Spleen (tissue), 13 donors: Measurements from ENCODE around the gene PAK1IP1. TPM values are rescaled to one million over a fixed set of nuclear protein-coding genes. Genes with fewer than 3 reads are reported as not detected.
A peak's percentile ranks its signal among the peaks of the same experiment; 100 is the strongest.

Experiments used
- DNase-seq: peaks from one replicate; pipeline ENCODE4 v3.0.0-alpha.2; 2020
- H3K27ac ChIP-seq, 8 donors: fragments of 200-600 bp; sonication (generic) in 7 of 8; 1 replicate in 4 of 8; 2 replicates in 4 of 8; pipeline versions ENCODE4 v1.5.0 to v1.8.0; 2016 to 2021; ENCODE audit warnings: inconsistent platforms in 4 of 8, mild to moderate bottlenecking in 4 of 8, moderate library complexity in 1 of 8
- H3K27me3 ChIP-seq, 7 donors: fragments of 200-600 bp; sonication (generic) in 6 of 7; replicated peaks in 1 of 7; 1 replicate in 4 of 7; 2 replicates in 3 of 7; pipeline versions ENCODE4 v1.5.0 to v1.8.0; 2016 to 2021; ENCODE audit warnings: inconsistent platforms in 3 of 7, mild to moderate bottlenecking in 1 of 7
- H3K36me3 ChIP-seq, 6 donors: fragments of 200-600 bp; sonication (generic) in 5 of 6; 1 replicate in 4 of 6; 2 replicates in 2 of 6; pipeline versions ENCODE4 v1.5.0 to v1.8.0; 2016 to 2021; ENCODE audit warnings: inconsistent platforms in 2 of 6
- H3K4me1 ChIP-seq, 6 donors: fragments of 200-600 bp; sonication (generic) in 5 of 6; 1 replicate in 3 of 6; 2 replicates in 3 of 6; pipeline versions ENCODE4 v1.5.0 to v1.8.0; 2016 to 2021; ENCODE audit warnings: inconsistent platforms in 3 of 6
- H3K4me3 ChIP-seq, 8 donors: fragments of 200-600 bp; sonication (generic) in 7 of 8; 1 replicate in 4 of 8; 2 replicates in 4 of 8; pipeline versions ENCODE4 v1.5.0 to v1.8.0; 2016 to 2021; ENCODE audit warnings: inconsistent platforms in 4 of 8, mild to moderate bottlenecking in 4 of 8, moderate library complexity in 2 of 8
- H3K9me3 ChIP-seq, 8 donors: fragments of 200-600 bp; sonication (generic) in 7 of 8; 1 replicate in 4 of 8; 2 replicates in 4 of 8; pipeline versions ENCODE4 v1.5.0 to v1.8.0; 2016 to 2021; ENCODE audit warnings: inconsistent platforms in 4 of 8
- POLR2A ChIP-seq, 3 donors: fragments of 450-650 bp; IDR thresholded peaks; one replicate each; pipeline ENCODE4 v1.5.1; 2017; ENCODE audit warnings: antibody characterized with exemption in 3 of 3, mild to moderate bottlenecking in 1 of 3
- POLR2AphosphoS5 ChIP-seq, 3 donors: sonication (generic); formaldehyde crosslinking; IDR thresholded peaks; one replicate each; pipeline ENCODE4 v1.5.1; 2017; ENCODE audit warnings: antibody characterized with exemption in 3 of 3
- WGBS, 5 donors: extraction: QIAGEN DNeasy Blood & Tissue Kit in 3 of 5; methylation state at CpG; one replicate each; pipeline versions ENCODE4 v1.1.5 to v1.1.7; 2013 to 2018; 5-methylcytosine and 5-hydroxymethylcytosine counted together
- intact Hi-C: fragments of 100-400 bp; cut with DNase I; formaldehyde crosslinking; loops from one replicate; pipeline ENCODE4 v1.15.0; 2023; ENCODE audit warnings: low total_unique reads
- long read RNA-seq, 2 donors: transcript quantifications; one replicate each; lab custom pipeline, GENCODE V29; 2026
- polyA plus RNA-seq, 3 donors: library from polyadenylated mRNA; stranded (reverse); fragments of 200-250 nt; gene quantifications; one replicate each; pipeline ENCODE4 v1.2.1, GENCODE V29; 2013
- total RNA-seq, 7 donors: library from RNA; depleted of rRNA in 3 of 7; stranded (reverse); fragments of >200 nt in 3 of 7; fragmentation: NEBNext Ultra II Directional in 4 of 7; extraction: Animal tissue kit (Norgen Biotek cat#: 25700) in 4 of 7; gene quantifications; one replicate each; pipeline versions ENCODE4 v1.1.0 to v1.2.1, GENCODE V29; 2016 to 2021
- TF ChIP-seq, protein P1 (sequence below), 11 experiments: fragments of 200-600 bp in 7 of 11; fragments of 450-650 bp in 4 of 11; sonication (generic) in 4 of 11; IDR thresholded peaks in 8 of 11; conservative IDR thresholded peaks in 3 of 11; 1 replicate in 7 of 11; 2 replicates in 4 of 11; pipeline versions ENCODE4 v1.4.0 to v1.8.0; 2016 to 2021; ENCODE audit warnings: antibody characterized with exemption in 11 of 11, inconsistent platforms in 4 of 11, mild to moderate bottlenecking in 1 of 11
- donor health status: healthy with polysubstance abuse.
- donor health status: DM: no; HTN: no; CAD: no; lungs with moderate emphysema.
- donor health status: DM: no; HTN: no; CAD: no.
- donor health status: Bipolar disorder and iron deficiency.
- donor health status: healthy.
- donor health status: DM: no; HTN: no; CAD: no.
- donor health status: DM: yes; HTN: yes; CAD: no.

PAK1IP1 gene, protein sequence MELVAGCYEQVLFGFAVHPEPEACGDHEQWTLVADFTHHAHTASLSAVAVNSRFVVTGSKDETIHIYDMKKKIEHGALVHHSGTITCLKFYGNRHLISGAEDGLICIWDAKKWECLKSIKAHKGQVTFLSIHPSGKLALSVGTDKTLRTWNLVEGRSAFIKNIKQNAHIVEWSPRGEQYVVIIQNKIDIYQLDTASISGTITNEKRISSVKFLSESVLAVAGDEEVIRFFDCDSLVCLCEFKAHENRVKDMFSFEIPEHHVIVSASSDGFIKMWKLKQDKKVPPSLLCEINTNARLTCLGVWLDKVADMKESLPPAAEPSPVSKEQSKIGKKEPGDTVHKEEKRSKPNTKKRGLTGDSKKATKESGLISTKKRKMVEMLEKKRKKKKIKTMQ
- total RNA-seq (10 to 100 TPM in 4 of 7 donors, 1 to 10 TPM in 3; 7.3 to 13.6 (median 10.8) TPM), polyA plus RNA-seq (10 to 100 TPM in 2 of 3 donors, 1 to 10 TPM in 1; 8.4 to 14.7 (median 11.4) TPM)
- long read RNA-seq, donor 1, transcript PAK1IP1-201 (10 exons, 1,800 nt), result major isoform, 8 of 16 reads
- long read RNA-seq, donor 1, partial matches to known transcripts, result 8 of 16 reads
- long read RNA-seq, donor 1, other reads (novel, unspliced or antisense), result 0 of 16 reads
- long read RNA-seq, donor 2, transcript PAK1IP1-201 (10 exons, 1,800 nt), result major isoform, 9 of 9 reads
- long read RNA-seq, donor 2, partial matches to known transcripts, result 0 of 9 reads
- long read RNA-seq, donor 2, other reads (novel, unspliced or antisense), result 0 of 9 reads

DNA sequence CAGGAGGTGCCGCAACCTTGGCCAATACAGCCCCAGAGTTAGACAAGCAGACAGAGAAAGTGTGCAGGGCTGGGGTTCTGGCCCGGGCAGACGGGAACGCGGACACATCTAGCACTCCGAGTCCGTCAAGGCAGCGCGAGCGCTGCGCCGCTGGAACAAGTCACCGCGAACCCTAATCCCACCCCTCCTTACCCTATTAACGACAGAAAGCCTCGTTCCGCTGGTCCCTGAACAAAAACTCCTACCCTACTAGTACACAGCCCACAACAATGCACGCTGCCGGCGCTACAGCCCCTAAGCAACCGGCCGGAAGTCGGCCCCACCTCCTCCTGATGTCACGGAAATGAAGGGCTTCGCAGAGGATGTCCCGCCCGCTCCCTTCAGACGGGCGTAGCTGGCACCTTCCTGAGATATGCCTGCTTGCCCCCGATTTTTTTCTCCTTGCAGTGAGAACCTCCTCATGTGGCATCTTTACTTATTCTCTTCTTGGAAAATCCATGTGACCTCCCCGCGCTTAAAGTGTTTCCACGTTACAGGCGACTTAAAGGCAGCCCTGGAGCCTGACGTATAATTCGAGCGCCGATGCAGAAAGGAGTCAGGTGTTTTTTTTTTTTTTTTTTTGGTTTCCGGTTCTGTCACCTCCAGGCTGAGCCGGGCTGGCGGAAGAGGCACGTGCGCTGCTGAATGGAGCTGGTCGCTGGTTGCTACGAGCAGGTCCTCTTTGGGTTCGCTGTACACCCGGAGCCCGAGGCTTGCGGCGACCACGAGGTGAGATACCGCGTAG, at the start of gene PAK1IP1, which contains the start of gene C6orf52:
Gene PAK1IP1, plus strand, starts transcription at position 671 of the 784 bp plus-strand sequence. Its CDS starts 14 bp downstream, at position 685.
Gene C6orf52, minus strand, starts transcription at position 315 of the 784 bp plus-strand sequence. CDS start 7,066 bp downstream, outside the sequence.
- intact Hi-C loops, result loop anchor here (10.0 kb wide), 2 partner anchors 50 to 180 kb away; partner anchors contain the start of gene TMEM14B
- Histone ChIP-seq H3K36me3 (peaks cover 0 to 25% (median 16%) of the 10 kb centered on the region in 6 donors), H3K9me3 (no peaks in the 10 kb centered on the region), H3K27ac (peak within 1 kb of the TSS; percentile 91 to 98 (median 95)), H3K4me3 (peak within 1 kb of the TSS; percentile 58 to 91 (median 84)), H3K4me1 (peaks cover 20 to 52% (median 29%) of the 10 kb centered on the region in 6 donors), H3K27me3 (no peaks in the 10 kb centered on the region)
- TF ChIP-seq POLR2A (IDR thresholded peaks at IDR 0.05) (peak in 1 of 3 donors; percentile 76), POLR2AphosphoS5 (IDR thresholded peaks at IDR 0.05) (peak; percentile 92 to 97 (median 96))
- TF ChIP-seq, protein P1, sequence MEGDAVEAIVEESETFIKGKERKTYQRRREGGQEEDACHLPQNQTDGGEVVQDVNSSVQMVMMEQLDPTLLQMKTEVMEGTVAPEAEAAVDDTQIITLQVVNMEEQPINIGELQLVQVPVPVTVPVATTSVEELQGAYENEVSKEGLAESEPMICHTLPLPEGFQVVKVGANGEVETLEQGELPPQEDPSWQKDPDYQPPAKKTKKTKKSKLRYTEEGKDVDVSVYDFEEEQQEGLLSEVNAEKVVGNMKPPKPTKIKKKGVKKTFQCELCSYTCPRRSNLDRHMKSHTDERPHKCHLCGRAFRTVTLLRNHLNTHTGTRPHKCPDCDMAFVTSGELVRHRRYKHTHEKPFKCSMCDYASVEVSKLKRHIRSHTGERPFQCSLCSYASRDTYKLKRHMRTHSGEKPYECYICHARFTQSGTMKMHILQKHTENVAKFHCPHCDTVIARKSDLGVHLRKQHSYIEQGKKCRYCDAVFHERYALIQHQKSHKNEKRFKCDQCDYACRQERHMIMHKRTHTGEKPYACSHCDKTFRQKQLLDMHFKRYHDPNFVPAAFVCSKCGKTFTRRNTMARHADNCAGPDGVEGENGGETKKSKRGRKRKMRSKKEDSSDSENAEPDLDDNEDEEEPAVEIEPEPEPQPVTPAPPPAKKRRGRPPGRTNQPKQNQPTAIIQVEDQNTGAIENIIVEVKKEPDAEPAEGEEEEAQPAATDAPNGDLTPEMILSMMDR (IDR thresholded peaks at IDR 0.05 in 8 of 11, conservative IDR thresholded peaks at IDR 0.05 in 3 of 11), result peak in 1 of 11 experiments; percentile 14
- WGBS, 5 donors, result 0 to 1% (median 0%) methylated on average over 51 to 53 of the region's 53 CpGs
- DNase-seq, result peak; percentile 98

DNA sequence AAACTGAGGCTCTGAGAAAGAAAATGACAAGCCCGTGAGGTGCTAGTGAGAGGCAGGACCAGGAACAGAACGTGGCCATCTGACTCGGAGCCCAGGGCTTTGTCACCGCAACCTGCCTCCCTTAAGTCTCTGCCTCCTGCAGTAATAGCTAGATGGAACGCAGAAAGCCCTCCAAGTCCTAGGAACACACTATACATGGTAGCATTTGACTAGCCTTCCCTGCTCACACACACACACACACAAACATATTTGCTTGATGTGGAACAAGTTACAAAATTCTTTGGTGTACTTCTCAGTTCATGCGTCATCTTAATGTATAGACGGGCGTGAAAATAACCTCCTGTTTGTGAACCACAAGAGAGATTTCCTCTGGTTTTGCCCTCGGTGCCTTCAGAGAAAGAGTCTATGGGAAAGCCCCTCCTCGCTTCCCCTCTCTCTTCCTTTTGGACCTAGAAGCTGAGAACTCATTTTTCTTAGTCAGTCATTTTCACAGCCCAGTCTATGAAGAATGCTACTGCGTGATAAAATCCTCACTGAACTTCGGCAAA, 39.2 kb upstream of the PAK1IP1 start:
- no peak for DNase-seq
- TF ChIP-seq, protein P1 (IDR thresholded peaks at IDR 0.05 in 8 of 11, conservative IDR thresholded peaks at IDR 0.05 in 3 of 11), result no peak
- TF ChIP-seq POLR2A (IDR thresholded peaks at IDR 0.05) (no peak), POLR2AphosphoS5 (IDR thresholded peaks at IDR 0.05) (no peak)
- Histone ChIP-seq H3K4me1 (peaks cover 0 to 12% (median 1%) of the 10 kb centered on the region in 6 donors), H3K9me3 (no peaks in the 10 kb centered on the region), H3K27me3 (peaks cover 0 to 39% (median 0%) of the 10 kb centered on the region in 7 donors), H3K27ac (no peak overlapping the region), H3K36me3 (no peaks in the 10 kb centered on the region), H3K4me3 (no peak overlapping the region)
- WGBS, 5 donors, result 25 to 34% (median 27%) methylated on average over 12 of the region's 12 CpGs
- intact Hi-C loops, result no loop called here

DNA sequence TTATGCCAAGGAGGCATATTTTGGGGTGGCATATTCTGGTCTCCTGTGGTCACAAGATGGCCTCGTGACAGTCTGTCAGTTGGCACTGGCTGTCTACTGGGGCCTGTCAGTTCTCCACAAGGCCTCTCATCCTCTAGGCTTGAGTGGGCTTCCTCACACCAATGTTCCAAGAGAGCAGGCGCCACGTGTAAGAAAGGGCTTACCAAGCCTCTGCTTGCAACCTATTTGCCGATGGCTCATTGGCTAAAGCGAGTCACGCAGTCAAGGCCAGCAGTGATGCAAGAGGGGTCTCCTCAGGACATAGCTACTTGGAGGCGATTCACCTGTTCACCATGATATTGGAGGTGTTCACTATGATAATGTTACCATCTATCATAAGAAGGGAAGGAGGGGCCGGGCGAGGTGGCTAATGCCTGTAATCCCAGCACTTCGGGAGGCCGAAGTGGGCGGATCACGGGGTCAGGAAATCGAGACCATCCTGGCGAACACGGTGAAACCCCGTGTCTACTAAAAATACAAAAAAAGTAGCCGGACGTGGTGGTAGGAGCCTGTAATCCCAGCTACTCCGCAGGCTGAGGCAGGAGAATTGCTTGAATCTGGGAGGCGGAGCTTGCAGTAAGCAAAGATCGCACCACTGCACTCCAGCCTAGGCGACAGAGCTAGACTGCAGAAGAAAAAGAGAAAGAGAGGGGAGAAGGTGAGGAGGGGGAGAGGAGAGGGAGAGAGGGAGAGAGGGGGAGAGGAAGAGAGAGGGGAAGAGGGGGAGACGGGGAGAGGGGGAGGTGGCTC, 35.7 kb upstream of the PAK1IP1 start:
- 83 to 92% (median 85%) methylated on average over 24 of the region's 24 CpGs for WGBS, 5 donors
- intact Hi-C loops, result no loop called here
- H3K27ac ChIP-seq, result peak overlapping the region in 2 of 8 donors; percentile 10 to 69

More for the DNA sequence above, 35.7 kb upstream of the PAK1IP1 start:
- H3K4me1 ChIP-seq, result peaks cover 0 to 12% (median 1%) of the 10 kb centered on the region in 6 donors
- no peaks in the 10 kb centered on the region for H3K36me3 ChIP-seq
- peaks cover 0 to 28% (median 0%) of the 10 kb centered on the region in 7 donors for H3K27me3 ChIP-seq
- H3K9me3 ChIP-seq, result no peaks in the 10 kb centered on the region
- TF ChIP-seq, protein P1 (IDR thresholded peaks at IDR 0.05 in 8 of 11, conservative IDR thresholded peaks at IDR 0.05 in 3 of 11), result no peak
- peak overlapping the region in 4 of 8 donors; percentile 30 to 54 (median 42) for H3K4me3 ChIP-seq
- DNase-seq, result no peak
